H1 (cell line): ENCODE measurements around the gene OSBPL2. TPM values are rescaled to one million over a fixed set of nuclear protein-coding genes. Genes with fewer than 3 reads are reported as not detected.

ENCODE experiments used
- CTCF ChIA-PET: fragments of 300-600 bp; sonication (Branson Sonifier 250); formaldehyde crosslinking; loops from one replicate; lab custom pipeline; 2021; ENCODE audit not compliant: partially characterized antibody; lab: Charles Lee
- POLR2A ChIA-PET: fragments of 300-600 bp; sonication (Branson Sonifier 250); formaldehyde crosslinking; loops from one replicate; lab custom pipeline; 2021; ENCODE audit warnings: inconsistent platforms; ENCODE audit not compliant: partially characterized antibody; lab: Charles Lee
- DNase-seq, 2 experiments: peaks; one replicate each; pipeline versions ENCODE4 v3.0.0 to v3.0.0-alpha.2; 2010 to 2022; ENCODE audit warnings: low spot score in 2 of 2, low read depth in 1 of 2, mixed read lengths in 1 of 2
- FAIRE-seq: peaks from 2 replicates; lab custom pipeline; 2011; peaks lifted over from hg19 to GRCh38; lab: Jason Lieb, UNC
- H2AFZ ChIP-seq: 2 replicates; pipeline ENCODE4 v1.8.1; 2012; ENCODE audit warnings: low read length, inconsistent platforms
- H2AK5ac ChIP-seq: 2 replicates; pipeline ENCODE4 v1.6.1; 2013; ENCODE audit warnings: low read depth, low read length
- H2BK120ac ChIP-seq: replicated peaks from 2 replicates; pipeline ENCODE3; 2013; ENCODE audit warnings: low read depth, low read length, inconsistent platforms
- H2BK12ac ChIP-seq: 2 replicates; pipeline ENCODE4 v1.6.1; 2013; ENCODE audit warnings: low read depth, low read length
- H2BK15ac ChIP-seq: 2 replicates; pipeline ENCODE4 v1.6.1; 2013; ENCODE audit warnings: low read length
- H2BK20ac ChIP-seq: 2 replicates; pipeline ENCODE4 v1.6.1; 2013; ENCODE audit warnings: low read length
- H2BK5ac ChIP-seq: 2 replicates; pipeline ENCODE4 v1.6.1; 2013; ENCODE audit warnings: low read depth, low read length
- H3K14ac ChIP-seq: 2 replicates; pipeline ENCODE4 v1.6.1; 2013; ENCODE audit warnings: inconsistent platforms; ENCODE audit not compliant: insufficient read length
- H3K18ac ChIP-seq: 2 replicates; pipeline ENCODE4 v1.6.1; 2013; ENCODE audit warnings: low read length; ENCODE audit errors: extremely low read depth
- H3K23ac ChIP-seq: 2 replicates; pipeline ENCODE4 v1.6.1; 2013; ENCODE audit warnings: inconsistent platforms; ENCODE audit not compliant: insufficient read length
- H3K23me2 ChIP-seq: 2 replicates; pipeline ENCODE4 v1.6.1; 2013; ENCODE audit warnings: low read depth, low read length
- H3K27ac ChIP-seq: 2 replicates; pipeline ENCODE4 v1.6.1; 2011; ENCODE audit warnings: low read depth, low read length, inconsistent platforms
- H3K27me3 ChIP-seq, 4 experiments: replicated peaks in 1 of 4; 1 replicate in 1 of 4; 2 replicates in 3 of 4; pipeline versions ENCODE4 v1.6.1 to v1.8.1; 2011 to 2013; ENCODE audit warnings: low read length in 3 of 4, mild to moderate bottlenecking in 3 of 4, inconsistent platforms in 2 of 4, mixed read lengths in 2 of 4, moderate library complexity in 1 of 4; ENCODE audit not compliant: control insufficient read depth in 3 of 4, insufficient read depth in 3 of 4; ENCODE audit errors: extremely low read depth in 1 of 4
- H3K36me3 ChIP-seq, 4 experiments: 2 replicates each; pipeline versions ENCODE4 v1.6.1 to v1.8.1; 2011 to 2013; ENCODE audit warnings: mild to moderate bottlenecking in 4 of 4, low read length in 3 of 4, moderate library complexity in 2 of 4, control low read depth in 1 of 4, inconsistent platforms in 1 of 4; ENCODE audit not compliant: insufficient read depth in 4 of 4, control insufficient read depth in 2 of 4
- H3K4ac ChIP-seq: replicated peaks from 2 replicates; pipeline ENCODE3; 2013; ENCODE audit warnings: low read length, low read depth, mixed read lengths, inconsistent platforms; ENCODE audit not compliant: insufficient read length
- H3K4me1 ChIP-seq, 4 experiments: replicated peaks in 1 of 4; 1 replicate in 1 of 4; 2 replicates in 3 of 4; pipeline versions ENCODE4 v1.6.1 to v1.8.1; 2011 to 2013; ENCODE audit warnings: low read length in 3 of 4, inconsistent platforms in 2 of 4, mixed read lengths in 1 of 4; ENCODE audit not compliant: insufficient read depth in 4 of 4, control insufficient read depth in 3 of 4
- H3K4me2 ChIP-seq, 2 experiments: 2 replicates each; pipeline versions ENCODE4 v1.6.1 to v1.8.1; 2011 to 2013; ENCODE audit warnings: low read depth in 2 of 2, low read length in 2 of 2, control low read depth in 1 of 2, inconsistent platforms in 1 of 2, mild to moderate bottlenecking in 1 of 2; ENCODE audit not compliant: insufficient read depth in 1 of 2
- H3K4me3 ChIP-seq, 4 experiments: fragments of 200-600, 300-600 bp in 1 of 4; sonication (generic), shearing (Covaris generic), sonication (Bioruptor Twin) in 1 of 4; 2 replicates each; pipeline versions ENCODE4 v1.5.1 to v1.8.1; 2011 to 2016; ENCODE audit warnings: low read length in 4 of 4, low read depth in 3 of 4, control low read depth in 2 of 4, inconsistent platforms in 2 of 4, mild to moderate bottlenecking in 2 of 4, mixed read lengths in 1 of 4, moderate library complexity in 1 of 4; ENCODE audit not compliant: insufficient read depth in 2 of 4; ENCODE audit errors: extremely low read depth in 1 of 4
- H3K56ac ChIP-seq: replicated peaks from 2 replicates; pipeline ENCODE3; 2013; ENCODE audit warnings: low read depth, mild to moderate bottlenecking, mixed read lengths, low read length, inconsistent platforms; ENCODE audit not compliant: insufficient read length
- H3K79me1 ChIP-seq: 2 replicates; pipeline ENCODE4 v1.6.1; 2013; ENCODE audit warnings: low read depth, low read length, control low read depth
- H3K79me2 ChIP-seq, 2 experiments: 2 replicates each; pipeline versions ENCODE4 v1.6.1 to v1.8.1; 2012 to 2013; ENCODE audit warnings: low read length in 2 of 2, mild to moderate bottlenecking in 2 of 2, inconsistent platforms in 1 of 2; ENCODE audit not compliant: insufficient read depth in 2 of 2, control insufficient read depth in 1 of 2
- H3K9ac ChIP-seq, 4 experiments: replicated peaks in 1 of 4; 1 replicate in 1 of 4; 2 replicates in 3 of 4; pipeline versions ENCODE4 v1.6.1 to v1.8.1; 2011 to 2013; ENCODE audit warnings: low read depth in 3 of 4, low read length in 3 of 4, control low read depth in 2 of 4, mild to moderate bottlenecking in 2 of 4, moderate library complexity in 2 of 4, inconsistent platforms in 1 of 4; ENCODE audit errors: extremely low read depth in 1 of 4
- H3K9me3 ChIP-seq, 2 experiments: 2 replicates each; pipeline versions ENCODE4 v1.6.1 to v1.8.1; 2012 to 2013; ENCODE audit warnings: mild to moderate bottlenecking in 2 of 2, moderate library complexity in 2 of 2, control low read depth in 1 of 2, inconsistent platforms in 1 of 2, low read depth in 1 of 2, low read length in 1 of 2, mixed read lengths in 1 of 2; ENCODE audit not compliant: insufficient read depth in 2 of 2
- H4K20me1 ChIP-seq, 2 experiments: replicated peaks in 1 of 2; 2 replicates each; pipeline versions ENCODE3 to v1.8.1; 2011 to 2013; ENCODE audit warnings: inconsistent platforms in 2 of 2, low read length in 2 of 2, mild to moderate bottlenecking in 1 of 2; ENCODE audit not compliant: insufficient read depth in 2 of 2, control insufficient read depth in 1 of 2
- H4K5ac ChIP-seq: 2 replicates; pipeline ENCODE4 v1.6.1; 2013; ENCODE audit warnings: low read length, low read depth, mixed read lengths, inconsistent platforms; ENCODE audit not compliant: insufficient read length
- H4K8ac ChIP-seq: 2 replicates; pipeline ENCODE4 v1.8.0; 2013; ENCODE audit warnings: mild to moderate bottlenecking, moderate library complexity, low read length, inconsistent platforms; ENCODE audit not compliant: insufficient read depth; ENCODE audit errors: extremely low read depth
- H4K91ac ChIP-seq: replicated peaks from 2 replicates; pipeline ENCODE3; 2013; ENCODE audit warnings: low read length, mixed read lengths, inconsistent platforms; ENCODE audit not compliant: insufficient read length
- BACH1 ChIP-seq: IDR thresholded peaks from 2 replicates; pipeline ENCODE4 v1.6.1; 2012; ENCODE audit warnings: low read length, improper control_type of control experiment
- BRCA1 ChIP-seq: IDR thresholded peaks from 2 replicates; pipeline ENCODE4 v1.6.1; 2012; ENCODE audit warnings: low read depth, low read length, improper control_type of control experiment
- CTBP2 ChIP-seq: IDR thresholded peaks from 2 replicates; pipeline ENCODE4 v1.7.0; 2011; ENCODE audit warnings: borderline replicate concordance, mild to moderate bottlenecking, moderate library complexity, mixed read lengths, low read length; ENCODE audit not compliant: insufficient read depth, insufficient read length
- EGR1 ChIP-seq: IDR thresholded peaks from 2 replicates; pipeline ENCODE4 v1.6.1; 2011; ENCODE audit warnings: low read depth, low read length, borderline replicate concordance
- GABPA ChIP-seq: IDR thresholded peaks from 2 replicates; pipeline ENCODE4 v1.6.1; 2011; ENCODE audit warnings: mild to moderate bottlenecking, low read length, moderate library complexity, borderline replicate concordance; ENCODE audit not compliant: insufficient read depth
- GTF2F1 ChIP-seq: IDR thresholded peaks from 2 replicates; pipeline ENCODE4 v1.6.1; 2012; ENCODE audit warnings: low read depth, low read length, improper control_type of control experiment, borderline replicate concordance
- MAFK ChIP-seq: IDR thresholded peaks from 2 replicates; pipeline ENCODE4 v1.6.1; 2012; ENCODE audit warnings: low read depth, mild to moderate bottlenecking, improper control_type of control experiment, low read length
- RAD21 ChIP-seq, 2 experiments: IDR thresholded peaks in 1 of 2; conservative IDR thresholded peaks in 1 of 2; 2 replicates each; pipeline ENCODE4 v1.6.1; 2011; ENCODE audit warnings: low read depth in 2 of 2, low read length in 2 of 2, improper control_type of control experiment in 1 of 2, inconsistent platforms in 1 of 2, mild to moderate bottlenecking in 1 of 2, moderate library complexity in 1 of 2
- RBBP5 ChIP-seq: IDR thresholded peaks from 2 replicates; pipeline ENCODE4 v1.7.1; 2012; ENCODE audit warnings: low read depth, mild to moderate bottlenecking, inconsistent platforms, low read length, moderate library complexity, borderline replicate concordance
- RXRA ChIP-seq: IDR thresholded peaks from 2 replicates; pipeline ENCODE4 v1.6.1; 2011; ENCODE audit warnings: low read depth, mild to moderate bottlenecking, low read length, moderate library complexity; ENCODE audit not compliant: insufficient read depth
- SIRT6 ChIP-seq: IDR thresholded peaks from one replicate; pipeline ENCODE4 v1.7.1; 2012; ENCODE audit warnings: low read length, inconsistent platforms
- SUZ12 ChIP-seq: fragments of 200-600 bp; sonication (generic); IDR thresholded peaks from 2 replicates; pipeline ENCODE4 v1.6.1; 2012; ENCODE audit warnings: mild to moderate bottlenecking, inconsistent platforms, low read length, moderate library complexity, mixed read lengths
- TAF1 ChIP-seq: IDR thresholded peaks from 2 replicates; pipeline ENCODE4 v1.6.1; 2011; ENCODE audit warnings: mild to moderate bottlenecking, low read depth, low read length
- TCF12 ChIP-seq: IDR thresholded peaks from 2 replicates; pipeline ENCODE4 v1.6.1; 2011; ENCODE audit warnings: low read depth, mild to moderate bottlenecking, low read length
- WGBS, 2 experiments: shearing (Covaris generic) in 1 of 2; methylation state at CpG; one replicate each; pipeline versions ENCODE4 v1.1.6 to v1.1.7; 2013 to 2015; ENCODE audit warnings: low lambda C conversion rate in 2 of 2, mixed read lengths in 2 of 2, inconsistent platforms in 1 of 2, low coverage in 1 of 2, missing lambda C conversion rate in 1 of 2; ENCODE audit not compliant: insufficient replicate concordance in 2 of 2, insufficient coverage in 1 of 2, insufficient read length in 1 of 2; ENCODE audit errors: extremely low coverage in 1 of 2, missing lambda C conversion rate in 1 of 2; 5-methylcytosine and 5-hydroxymethylcytosine counted together
- polyA plus RNA-seq, 7 experiments: library from polyadenylated mRNA; depleted of rRNA in 3 of 7; stranded (reverse) in 5 of 7; unstranded in 2 of 7; fragments of >200 nt in 5 of 7; fragments of 200-250 nt in 2 of 7; gene quantifications; 1 replicate in 5 of 7; 2 replicates in 1 of 7; 4 replicates in 1 of 7; pipeline versions ENCODE4 v1.2.1 to v1.2.3, GENCODE V29; 2011 to 2013; ENCODE audit warnings: missing spikeins in 2 of 7, mixed read lengths in 2 of 7
- total RNA-seq: library from RNA; stranded (reverse); fragmentation: NEBNext Ultra II Directional; extraction: Animal tissue kit (Norgen Biotek cat#: 25700); gene quantifications from 2 replicates; pipeline ENCODE4 v1.2.1, GENCODE V29; 2021

Gene OSBPL2
- total and polyA plus RNA-seq, 2 of the 8 experiments (the other 6 are each of a cell fraction or from before 2014, with no cell fraction given): 11.7 to 42.4 TPM

DNA sequence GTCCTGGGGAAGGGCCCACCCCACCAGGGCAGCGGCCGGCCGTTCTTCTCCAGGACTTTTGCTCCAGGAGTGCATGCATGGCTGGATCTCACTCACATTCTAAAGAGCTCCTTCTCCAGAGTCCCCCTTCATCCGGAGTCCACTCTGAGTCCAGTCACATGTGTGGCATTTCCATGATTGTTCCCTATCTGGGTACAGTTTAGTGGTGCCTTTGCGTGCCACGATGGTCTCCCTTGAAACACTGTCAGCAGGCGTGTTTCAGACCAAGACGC, 20.9 kb downstream of the OSBPL2 start:
- Histone ChIP-seq H2BK15ac (no peak overlapping the region), H2BK20ac (no peak overlapping the region), H4K91ac (no peak overlapping the region), H3K4me1 (no peaks in the 10 kb centered on the region), H3K23me2 (no peaks in the 10 kb centered on the region), H3K36me3 (peaks cover 0 to 16% (median 2%) of the 10 kb centered on the region in 4 experiments; a peak in 5 of 8 replicates), H3K9me3 (no peaks in the 10 kb centered on the region; a peak in 1 of 4 replicates), H3K79me2 (peaks cover 0 to 12% of the 10 kb centered on the region in 2 experiments; a peak in 1 of 4 replicates), H2BK5ac (no peak overlapping the region), H3K79me1 (peaks cover 8% of the 10 kb centered on the region), H4K20me1 (peaks cover 4 to 11% of the 10 kb centered on the region in 2 experiments), H3K9ac (no peak overlapping the region), H3K56ac (no peak overlapping the region), H4K5ac (no peak overlapping the region), H3K27ac (no peak overlapping the region), H3K27me3 (no peaks in the 10 kb centered on the region), H3K4me2 (no peak overlapping the region), H3K23ac (no peak overlapping the region), H3K18ac (no peak overlapping the region), H3K14ac (no peak overlapping the region), H4K8ac (no peak overlapping the region; the same call in 1 of the 2 replicates), H3K4ac (no peak overlapping the region), H2BK120ac (no peak overlapping the region), H2BK12ac (no peak overlapping the region), H3K4me3 (no peak overlapping the region), H2AK5ac (no peak overlapping the region), H2AFZ (no peak overlapping the region)
- CTCF ChIA-PET: interaction anchor here (0.9 to 2.7 kb wide), 5 partner anchors 13 to 291 kb away, joined by 3 to 18 read pairs (median 4); no protein-coding TSS in a partner anchor
- DNase-seq (no peak), FAIRE-seq (no peak)
- 91% methylated on average over 5 of the region's 8 CpGs; no CpG with 5 or more reads in 1 of the 2 experiments for WGBS, 2 experiments
- POLR2A ChIA-PET: interaction anchor here (1.7 kb wide), 1 partner anchor 12 kb away, joined by 4 read pairs; no protein-coding TSS in a partner anchor
- no peak for TF ChIP-seq TCF12
- TF ChIP-seq CTBP2: no peak
- no peak for TF ChIP-seq RAD21 (IDR thresholded peaks at IDR 0.05 in 1 of 2, conservative IDR thresholded peaks at IDR 0.05 in 1 of 2; ENCODE audit: low read depth in 2 of 2, low read length in 2 of 2)
- TF ChIP-seq BRCA1: no peak
- TF ChIP-seq BACH1: no peak
- TF ChIP-seq TAF1: no peak
- no peak for TF ChIP-seq RXRA
- TF ChIP-seq SIRT6: no peak
- no peak for TF ChIP-seq MAFK
- TF ChIP-seq RBBP5: no peak
- no peak for TF ChIP-seq GABPA
- no peak for TF ChIP-seq SUZ12
- no peak for TF ChIP-seq EGR1
- TF ChIP-seq GTF2F1: no peak
